Measurements from ENCODE around the gene GRM3.

DNA sequence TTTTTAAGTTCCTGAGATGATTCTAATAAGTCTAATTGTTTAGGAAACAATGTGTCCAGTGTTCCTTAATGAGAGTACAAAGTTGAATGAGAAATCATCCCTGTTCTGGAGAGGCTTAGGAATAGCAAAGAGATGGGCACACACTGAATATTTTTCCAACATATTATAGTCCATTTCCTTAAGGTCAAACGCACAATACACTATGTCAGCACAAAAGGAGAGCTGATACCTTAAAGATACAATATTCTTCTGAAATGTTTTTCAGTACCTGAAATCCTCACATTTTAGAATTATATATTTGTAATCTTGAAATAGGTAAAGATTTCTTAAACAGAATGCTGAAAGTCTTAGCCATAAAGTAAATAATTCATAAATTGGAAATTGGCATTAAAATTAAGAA lies 183.2 kb downstream of the GRM3 start:
- TF ChIP-seq RFX5 (IDR thresholded peaks at IDR 0.05): no peak
- TF ChIP-seq EP300 (IDR thresholded peaks at IDR 0.05): no peak
- TF ChIP-seq CTCF (IDR thresholded peaks at IDR 0.05): no peak
- TF ChIP-seq NR3C1 (IDR thresholded peaks at IDR 0.05): no peak

Measured in A549 (cell line).